Upper lobe of left lung (tissue), 6 donors: ENCODE data around the gene MOCS1. TPM values are rescaled to one million over a fixed set of nuclear protein-coding genes. Genes with fewer than 3 reads are reported as not detected.

ENCODE experiments used
- ATAC-seq, 2 donors: fragments of 200-7000 bp; cut with Tn5 transposase; one replicate each; pipeline ENCODE4 v1.9.1; 2022; ENCODE audit warnings: mild to moderate bottlenecking in 2 of 2, moderate library complexity in 2 of 2; ENCODE audit not compliant: low FRiP score in 2 of 2
- DNase-seq, 2 donors: peaks; one replicate each; pipeline ENCODE4 v3.0.0-alpha.2; 2019 to 2020
- H3K27ac ChIP-seq, 4 donors: fragments of 200-600 bp; sonication (generic); one replicate each; pipeline ENCODE4 v1.5.1; 2016 to 2019
- H3K27me3 ChIP-seq, 4 donors: fragments of 200-600 bp; sonication (generic); one replicate each; pipeline ENCODE4 v1.5.1; 2017 to 2019
- H3K36me3 ChIP-seq, 4 donors: fragments of 200-600 bp; sonication (generic); one replicate each; pipeline ENCODE4 v1.5.1; 2016 to 2019
- H3K4me1 ChIP-seq, 4 donors: fragments of 200-600 bp; sonication (generic); one replicate each; pipeline ENCODE4 v1.5.1; 2018 to 2019
- H3K4me3 ChIP-seq, 4 donors: fragments of 200-600 bp; sonication (generic); one replicate each; pipeline ENCODE4 v1.5.1; 2017 to 2019; ENCODE audit warnings: mild to moderate bottlenecking in 2 of 4, moderate library complexity in 1 of 4
- H3K9me3 ChIP-seq, 4 donors: fragments of 200-600 bp; sonication (generic); one replicate each; pipeline ENCODE4 v1.5.1; 2018 to 2019
- EP300 ChIP-seq, 4 donors: sonication (generic); formaldehyde crosslinking; IDR thresholded peaks; one replicate each; pipeline ENCODE4 v1.5.1; 2017; ENCODE audit warnings: antibody characterized with exemption in 4 of 4, control low read depth in 2 of 4
- POLR2A ChIP-seq, 4 donors: fragments of 450-650 bp; IDR thresholded peaks; one replicate each; pipeline ENCODE4 v1.5.1; 2016 to 2017; ENCODE audit warnings: antibody characterized with exemption in 4 of 4, mild to moderate bottlenecking in 2 of 4
- POLR2AphosphoS5 ChIP-seq, 2 donors: sonication (generic); formaldehyde crosslinking; IDR thresholded peaks; one replicate each; pipeline ENCODE4 v1.5.1; 2017; ENCODE audit warnings: antibody characterized with exemption in 2 of 2
- WGBS, 2 donors: methylation state at CpG; one replicate each; pipeline ENCODE4 v1.1.5; 2017 to 2018; 5-methylcytosine and 5-hydroxymethylcytosine counted together
- total RNA-seq, 6 donors: library from RNA; depleted of rRNA in 4 of 6; stranded (reverse); fragments of >200 nt in 4 of 6; gene quantifications; one replicate each; pipeline versions ENCODE4 v1.1.0 to v1.2.1, GENCODE V29; 2016 to 2021
- TF ChIP-seq, protein P1 (sequence below), 6 experiments: fragments of 450-650 bp in 4 of 6; fragments of 200-600 bp in 2 of 6; sonication (generic) in 2 of 6; IDR thresholded peaks; one replicate each; pipeline ENCODE4 v1.5.1; 2016 to 2019; ENCODE audit warnings: antibody characterized with exemption in 6 of 6
- donor health status: DM: no; HTN: no; CAD: no; lungs with moderate emphysema.
- donor health status: DM: no; HTN: yes; CAD: no; lungs with severe emphysema.

MOCS1 gene
- total RNA-seq, 6 donors from 2014 or later, result 15.0 to 49.2 (median 26.3) TPM

GRCh38 chr6:39865011-39865888 lies 69.0 kb downstream of the MOCS1 start:
- Histone ChIP-seq H3K4me3 (no peak overlapping the region), H3K4me1 (no peaks in the 10 kb centered on the region), H3K36me3 (peaks cover 3 to 25% (median 15%) of the 10 kb centered on the region in 4 donors), H3K9me3 (no peaks in the 10 kb centered on the region), H3K27ac (peak overlapping the region in 1 of 4 donors; percentile 26), H3K27me3 (no peaks in the 10 kb centered on the region)
- peak in 1 of 2 donors; percentile 47 for DNase-seq
- 50 to 51% methylated on average over 15 of the region's 15 CpGs for WGBS, 2 donors
- TF ChIP-seq, protein P1, sequence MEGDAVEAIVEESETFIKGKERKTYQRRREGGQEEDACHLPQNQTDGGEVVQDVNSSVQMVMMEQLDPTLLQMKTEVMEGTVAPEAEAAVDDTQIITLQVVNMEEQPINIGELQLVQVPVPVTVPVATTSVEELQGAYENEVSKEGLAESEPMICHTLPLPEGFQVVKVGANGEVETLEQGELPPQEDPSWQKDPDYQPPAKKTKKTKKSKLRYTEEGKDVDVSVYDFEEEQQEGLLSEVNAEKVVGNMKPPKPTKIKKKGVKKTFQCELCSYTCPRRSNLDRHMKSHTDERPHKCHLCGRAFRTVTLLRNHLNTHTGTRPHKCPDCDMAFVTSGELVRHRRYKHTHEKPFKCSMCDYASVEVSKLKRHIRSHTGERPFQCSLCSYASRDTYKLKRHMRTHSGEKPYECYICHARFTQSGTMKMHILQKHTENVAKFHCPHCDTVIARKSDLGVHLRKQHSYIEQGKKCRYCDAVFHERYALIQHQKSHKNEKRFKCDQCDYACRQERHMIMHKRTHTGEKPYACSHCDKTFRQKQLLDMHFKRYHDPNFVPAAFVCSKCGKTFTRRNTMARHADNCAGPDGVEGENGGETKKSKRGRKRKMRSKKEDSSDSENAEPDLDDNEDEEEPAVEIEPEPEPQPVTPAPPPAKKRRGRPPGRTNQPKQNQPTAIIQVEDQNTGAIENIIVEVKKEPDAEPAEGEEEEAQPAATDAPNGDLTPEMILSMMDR (IDR thresholded peaks at IDR 0.05), result peak; percentile 47 to 75 (median 64)
- no peak for TF ChIP-seq POLR2AphosphoS5 (IDR thresholded peaks at IDR 0.05)
- peak in 1 of 2 donors; percentile 66 for ATAC-seq

DNA sequence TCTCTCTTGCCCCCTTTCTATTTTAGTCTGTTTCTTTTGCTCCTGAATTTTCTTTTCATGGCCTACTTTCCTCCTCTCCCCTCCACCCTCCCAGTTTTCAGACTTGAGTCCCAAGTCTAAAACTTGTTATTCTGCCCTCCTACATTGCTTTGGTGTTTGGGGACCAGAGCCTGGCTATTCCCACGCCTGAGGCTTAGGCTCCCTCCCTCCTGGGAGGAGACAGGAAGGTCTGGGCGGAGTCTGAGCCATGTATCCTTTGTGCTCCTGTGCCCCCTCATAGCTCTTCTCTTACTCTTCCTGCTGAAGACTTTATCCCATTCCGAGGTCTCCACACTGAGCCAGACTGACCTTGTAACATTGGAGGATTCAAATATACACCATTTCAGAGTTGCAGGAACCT lies 72.6 kb downstream of the MOCS1 start:
- Histone ChIP-seq H3K4me3 (no peak overlapping the region), H3K27ac (no peak overlapping the region), H3K9me3 (no peaks in the 10 kb centered on the region), H3K36me3 (peaks cover 0 to 21% (median 9%) of the 10 kb centered on the region in 4 donors), H3K4me1 (peaks cover 0 to 3% (median 1%) of the 10 kb centered on the region in 4 donors), H3K27me3 (no peaks in the 10 kb centered on the region)
- DNase-seq, result no peak
- no peak for ATAC-seq
- WGBS, 2 donors, result 48 to 69% methylated on average over 3 of the region's 3 CpGs
- TF ChIP-seq EP300 (IDR thresholded peaks at IDR 0.05) (no peak), POLR2A (IDR thresholded peaks at IDR 0.05) (no peak), POLR2AphosphoS5 (IDR thresholded peaks at IDR 0.05) (no peak)
- TF ChIP-seq, protein P1 (IDR thresholded peaks at IDR 0.05), result no peak

DNA sequence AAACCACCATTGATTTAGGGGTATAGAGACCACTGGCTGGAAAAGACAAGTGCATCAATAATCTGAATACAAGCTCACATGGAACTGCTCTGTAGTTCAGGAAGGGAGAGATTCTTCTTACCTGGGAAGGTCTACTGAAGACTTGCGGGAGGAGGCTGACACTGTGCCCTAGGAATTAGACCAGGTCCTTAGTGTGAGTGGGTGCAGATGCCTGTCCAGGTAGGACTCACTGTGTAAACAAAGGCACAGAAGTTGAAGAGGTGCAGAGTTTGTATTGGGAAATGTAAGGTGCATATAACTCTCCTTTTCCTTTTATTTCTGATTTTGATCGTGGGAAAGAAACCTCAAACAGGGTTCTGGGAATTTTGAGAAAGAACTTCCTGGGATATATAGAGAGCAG lies 75.2 kb downstream of the MOCS1 start:
- peak in 1 of 2 donors; percentile 42 for DNase-seq
- Histone ChIP-seq H3K36me3 (peaks cover 0 to 22% (median 10%) of the 10 kb centered on the region in 4 donors), H3K4me1 (peaks cover 0 to 3% (median 1%) of the 10 kb centered on the region in 4 donors), H3K27ac (no peak overlapping the region), H3K27me3 (no peaks in the 10 kb centered on the region), H3K9me3 (no peaks in the 10 kb centered on the region), H3K4me3 (no peak overlapping the region)
- no peak for ATAC-seq
- 71 to 75% methylated on average over 2 of the region's 2 CpGs for WGBS, 2 donors
- no peak for TF ChIP-seq POLR2AphosphoS5 (IDR thresholded peaks at IDR 0.05)
- TF ChIP-seq, protein P1 (IDR thresholded peaks at IDR 0.05), result no peak
- no peak for TF ChIP-seq POLR2A (IDR thresholded peaks at IDR 0.05)
- no peak for TF ChIP-seq EP300 (IDR thresholded peaks at IDR 0.05)

- ATAC-seq (no peak), DNase-seq (no peak)
- no peaks in the 10 kb centered on the region for H3K27me3 ChIP-seq
- peaks cover 3 to 10% (median 6%) of the 10 kb centered on the region in 4 donors for H3K4me1 ChIP-seq
- WGBS, 2 donors, result 78 to 91% methylated on average over 7 of the region's 7 CpGs
- H3K27ac ChIP-seq, result no peak overlapping the region
- TF ChIP-seq POLR2A (IDR thresholded peaks at IDR 0.05) (no peak), POLR2AphosphoS5 (IDR thresholded peaks at IDR 0.05) (no peak), EP300 (IDR thresholded peaks at IDR 0.05) (no peak)
- TF ChIP-seq, protein P1 (IDR thresholded peaks at IDR 0.05), result no peak
- H3K36me3 ChIP-seq, result peaks cover 0 to 11% (median 4%) of the 10 kb centered on the region in 4 donors
- H3K4me3 ChIP-seq, result no peak overlapping the region
- no peaks in the 10 kb centered on the region for H3K9me3 ChIP-seq
Observed at GRCh38 chr6:39855356-39855995, 78.8 kb downstream of the MOCS1 start.

Other genes starting within 250 kb of the MOCS1 start
- gene KIF6, start 209.1 kb downstream of the MOCS1 start, total RNA-seq, result 1 to 10 TPM in 4 of 6 donors, under 1 TPM in 2; 0.55 to 7.9 (median 1.5) TPM
- 10 to 100 TPM; 21.0 to 81.7 (median 31.9) TPM for gene DAAM2, start 142.1 kb downstream of the MOCS1 start, total RNA-seq